IMR-90 (cell line): ENCODE results near the gene CBR1. TPM values are rescaled to one million over a fixed set of nuclear protein-coding genes. Genes with fewer than 3 reads are reported as not detected.

ENCODE experiments used
- ATAC-seq: fragments of 200-7000 bp; cut with Tn5 transposase; 2 replicates; pipeline ENCODE4 v1.9.1; 2020; ENCODE audit warnings: low read depth, mild to moderate bottlenecking, moderate library complexity
- BruUV-seq: library from RNA; stranded (reverse); fragments of 400-500 nt; replicated peaks from 2 replicates; lab custom pipeline; 2021; lab: Mats Ljungman, UMichigan
- CTCF ChIA-PET: fragments of 300-600 bp; formaldehyde crosslinking; extraction: SDS; loops from one replicate; lab custom pipeline; 2021; ENCODE audit warnings: antibody characterized with exemption; lab: Yijun Ruan, JAX
- POLR2A ChIA-PET: fragments of 300-600 bp; sonication (Branson Sonifier 250); formaldehyde crosslinking; loops from one replicate; lab custom pipeline; 2022; ENCODE audit warnings: antibody characterized with exemption; ENCODE audit not compliant: unreplicated experiment; lab: Charles Lee
- DNase-seq: peaks from one replicate; pipeline ENCODE4 v3.0.0; 2013
- H2AFZ ChIP-seq: replicated peaks from 2 replicates; pipeline ENCODE3; 2013; ENCODE audit warnings: low read length, mild to moderate bottlenecking; ENCODE audit not compliant: poor library complexity
- H2AK5ac ChIP-seq: 2 replicates; pipeline ENCODE4 v1.6.1; 2013; ENCODE audit warnings: low read depth, low read length, inconsistent platforms
- H2AK9ac ChIP-seq: replicated peaks from 2 replicates; pipeline ENCODE3; 2013; ENCODE audit warnings: mild to moderate bottlenecking, low read depth, low read length, moderate library complexity; ENCODE audit not compliant: poor library complexity
- H2BK120ac ChIP-seq: 2 replicates; pipeline ENCODE4 v1.6.1; 2013; ENCODE audit warnings: low read depth, low read length, inconsistent platforms
- H2BK15ac ChIP-seq: 3 replicates; pipeline ENCODE4 v1.6.1; 2013; ENCODE audit warnings: low read depth, low read length, inconsistent platforms
- H2BK20ac ChIP-seq: 2 replicates; pipeline ENCODE4 v1.6.1; 2013; ENCODE audit warnings: low read depth, mild to moderate bottlenecking, inconsistent platforms, low read length, moderate library complexity
- H2BK5ac ChIP-seq: 2 replicates; pipeline ENCODE4 v1.6.1; 2013; ENCODE audit warnings: mild to moderate bottlenecking, low read depth, low read length, inconsistent platforms; ENCODE audit not compliant: poor library complexity, severe bottlenecking
- H3K14ac ChIP-seq: replicated peaks from 2 replicates; pipeline ENCODE4 v1.6.1; 2013; ENCODE audit warnings: low read depth, low read length, inconsistent platforms
- H3K18ac ChIP-seq: 2 replicates; pipeline ENCODE4 v1.6.1; 2013; ENCODE audit warnings: low read depth, low read length, control low read depth
- H3K23ac ChIP-seq: 2 replicates; pipeline ENCODE4 v1.6.1; 2013; ENCODE audit warnings: low read depth, low read length, inconsistent platforms
- H3K27ac ChIP-seq: 2 replicates; pipeline ENCODE4 v1.5.1; 2013; ENCODE audit warnings: mild to moderate bottlenecking, control low read depth, low read length; ENCODE audit not compliant: insufficient read depth
- H3K27me3 ChIP-seq: 2 replicates; pipeline ENCODE4 v1.6.1; 2013; ENCODE audit warnings: low read length; ENCODE audit not compliant: control insufficient read depth, insufficient read depth
- H3K36me3 ChIP-seq: 2 replicates; pipeline ENCODE4 v1.6.1; 2013; ENCODE audit warnings: low read length, mixed read lengths; ENCODE audit not compliant: control insufficient read depth, insufficient read depth
- H3K4ac ChIP-seq: 2 replicates; pipeline ENCODE4 v1.6.1; 2013; ENCODE audit warnings: low read depth, low read length, inconsistent platforms
- H3K4me1 ChIP-seq: 2 replicates; pipeline ENCODE4 v1.6.1; 2013; ENCODE audit warnings: low read length, mixed read lengths; ENCODE audit not compliant: control insufficient read depth, insufficient read depth
- H3K4me2 ChIP-seq: 2 replicates; pipeline ENCODE4 v1.6.1; 2013; ENCODE audit warnings: low read depth, mild to moderate bottlenecking, control low read depth, low read length, moderate library complexity
- H3K4me3 ChIP-seq: 2 replicates; pipeline ENCODE4 v1.5.1; 2013; ENCODE audit warnings: low read depth, mild to moderate bottlenecking, control low read depth, low read length, moderate library complexity; ENCODE audit not compliant: insufficient read depth
- H3K56ac ChIP-seq: 2 replicates; pipeline ENCODE4 v1.6.1; 2013; ENCODE audit warnings: low read length, inconsistent platforms; ENCODE audit not compliant: insufficient read depth; ENCODE audit errors: extremely low read depth
- H3K79me1 ChIP-seq, 2 experiments: 2 replicates each; pipeline ENCODE4 v1.6.1; 2013; ENCODE audit warnings: low read length in 2 of 2, inconsistent platforms in 1 of 2, low read depth in 1 of 2
- H3K9ac ChIP-seq: 2 replicates; pipeline ENCODE4 v1.6.1; 2013; ENCODE audit warnings: low read depth, low read length, control low read depth
- H3K9me1 ChIP-seq: 2 replicates; pipeline ENCODE4 v1.6.1; 2013; ENCODE audit warnings: low read length, inconsistent platforms; ENCODE audit not compliant: insufficient read depth
- H3K9me3 ChIP-seq: 2 replicates; pipeline ENCODE4 v1.6.1; 2013; ENCODE audit warnings: low read length; ENCODE audit not compliant: control insufficient read depth, insufficient read depth
- H4K20me1 ChIP-seq: 2 replicates; pipeline ENCODE4 v1.6.1; 2013; ENCODE audit warnings: low read length, inconsistent platforms; ENCODE audit not compliant: insufficient read depth
- H4K5ac ChIP-seq: 2 replicates; pipeline ENCODE4 v1.6.1; 2013; ENCODE audit warnings: mild to moderate bottlenecking, low read depth, low read length, control low read depth
- H4K8ac ChIP-seq, 2 experiments: 2 replicates each; pipeline ENCODE4 v1.6.1; 2013; ENCODE audit warnings: low read depth in 2 of 2, low read length in 2 of 2, control low read depth in 1 of 2, inconsistent platforms in 1 of 2
- H4K91ac ChIP-seq: 2 replicates; pipeline ENCODE4 v1.6.1; 2013; ENCODE audit warnings: low read depth, low read length, inconsistent platforms; ENCODE audit not compliant: insufficient read depth
- BHLHE40 ChIP-seq: fragments of 150-350 bp; IDR thresholded peaks from 2 replicates; pipeline ENCODE4 v1.6.1; 2016; ENCODE audit warnings: mild to moderate bottlenecking, low read depth, low read length
- CEBPB ChIP-seq: IDR thresholded peaks from 2 replicates; pipeline ENCODE4 v1.6.1; 2012; ENCODE audit warnings: low read depth, low read length, improper control_type of control experiment
- CHD1 ChIP-seq: IDR thresholded peaks from 2 replicates; pipeline ENCODE4 v1.6.1; 2012; ENCODE audit warnings: low read depth, low read length, improper control_type of control experiment
- FOS ChIP-seq: fragments of 150-350 bp; IDR thresholded peaks from 2 replicates; pipeline ENCODE4 v1.6.1; 2016; ENCODE audit warnings: low read depth, low read length
- MAFK ChIP-seq: IDR thresholded peaks from 2 replicates; pipeline ENCODE4 v1.6.1; 2012; ENCODE audit warnings: low read depth, low read length, improper control_type of control experiment
- NFE2L2 ChIP-seq: fragments of 150-350 bp; IDR thresholded peaks from 2 replicates; pipeline ENCODE4 v1.6.1; 2016; ENCODE audit warnings: low read depth, mild to moderate bottlenecking, low read length
- RAD21 ChIP-seq: IDR thresholded peaks from 2 replicates; pipeline ENCODE4 v1.6.1; 2012; ENCODE audit warnings: low read length, improper control_type of control experiment
- RFX5 ChIP-seq: IDR thresholded peaks from 2 replicates; pipeline ENCODE4 v1.8.0; 2012; ENCODE audit warnings: low read depth, mild to moderate bottlenecking, low read length, moderate library complexity
- SMC3 ChIP-seq: fragments of 150-350 bp; IDR thresholded peaks from 2 replicates; pipeline ENCODE4 v1.6.1; 2016; ENCODE audit warnings: low read depth, mild to moderate bottlenecking, antibody characterized with exemption, low read length, moderate library complexity
- USF2 ChIP-seq: fragments of 150-350 bp; IDR thresholded peaks from 2 replicates; pipeline ENCODE4 v1.6.1; 2017; ENCODE audit warnings: mild to moderate bottlenecking, antibody characterized with exemption, low read length, low read depth
- WGBS, 2 experiments: methylation state at CpG; one replicate each; pipeline versions ENCODE4 v1.1.5 to v1.1.7; 2013; ENCODE audit warnings: missing lambda C conversion rate in 2 of 2; ENCODE audit not compliant: insufficient read length in 1 of 2; ENCODE audit errors: extremely low coverage in 2 of 2; 5-methylcytosine and 5-hydroxymethylcytosine counted together
- dilution Hi-C: fragments of 300-500 bp; cut with HindIII; formaldehyde crosslinking; loops from one replicate; pipeline ENCODE4 v1.14.3; 2018; ENCODE audit warnings: low sequenced_read_pairs; ENCODE audit not compliant: unreplicated experiment
- in situ Hi-C: fragments of 300-500 bp; cut with MboI; formaldehyde crosslinking; loops from 3 replicates; pipeline ENCODE4 v1.14.3; 2019; ENCODE audit warnings: low sequenced_read_pairs, inconsistent platforms, mixed read lengths
- intact Hi-C: fragments of 100-400 bp; cut with micrococcal nuclease; formaldehyde crosslinking; loops from 2 replicates; pipeline ENCODE4 v1.10.0; 2022
- polyA plus RNA-seq, 3 experiments: library from polyadenylated mRNA; depleted of rRNA; stranded (reverse); fragments of >200 nt; gene quantifications; 2 replicates each; pipeline ENCODE4 v1.2.3, GENCODE V29; 2012; ENCODE audit warnings: low replicate concordance in 1 of 3
- total RNA-seq: library from RNA; depleted of rRNA; stranded (reverse); fragments of >200 nt; gene quantifications from 2 replicates; pipeline ENCODE4 v1.2.3, GENCODE V29; 2012
- TF ChIP-seq, protein P1 (sequence below): fragments of 150-350 bp; IDR thresholded peaks from 2 replicates; pipeline ENCODE4 v1.6.1; 2016; ENCODE audit warnings: low read depth, mild to moderate bottlenecking, low read length, moderate library complexity, borderline replicate concordance

Gene CBR1
- total and polyA plus RNA-seq, 2 of the 4 experiments (the other 2 are of a cell fraction), result 122 to 222 TPM

GRCh38 chr21:36109868-36110267, 40.0 kb downstream of the CBR1 start:
- intact Hi-C loops (loop anchor here (5.0 to 10.0 kb wide), 2 partner anchors 165 to 268 kb away; no protein-coding TSS in a partner anchor), in situ Hi-C loops (no loop called here), dilution Hi-C loops (no loop called here)
- Histone ChIP-seq H3K27me3 (peaks cover 24% of the 10 kb centered on the region), H3K18ac (no peak overlapping the region), H3K14ac (no peak overlapping the region), H3K4me2 (no peak overlapping the region), H2BK15ac (no peak overlapping the region), H2BK5ac (no peak overlapping the region), H4K8ac (no peak overlapping the region), H2AK9ac (no peak overlapping the region), H2BK120ac (no peak overlapping the region), H4K20me1 (no peaks in the 10 kb centered on the region), H3K79me1 (no peaks in the 10 kb centered on the region), H3K9ac (no peak overlapping the region), H3K36me3 (no peaks in the 10 kb centered on the region), H3K4me3 (no peak overlapping the region), H3K9me1 (no peaks in the 10 kb centered on the region), H3K23ac (no peak overlapping the region), H3K4me1 (0 out of 2 replicates have a peak, but pooled peaks cover 2% of the 10 kb centered on the region), H3K56ac (no peak overlapping the region), H2BK20ac (no peak overlapping the region), H2AFZ (no peak overlapping the region), H2AK5ac (no peak overlapping the region), H3K4ac (no peak overlapping the region), H3K9me3 (no peaks in the 10 kb centered on the region; the same call in 1 of the 2 replicates), H4K5ac (no peak overlapping the region), H3K27ac (no peak overlapping the region), H4K91ac (no peak overlapping the region)
- CTCF ChIA-PET, result interaction anchor here (1.0 kb wide), 1 partner anchor 23 kb away, joined by 3 read pairs; no protein-coding TSS in a partner anchor
- WGBS, 2 experiments, result 100% methylated on average over 1 of the region's 10 CpGs; no CpG with 5 or more reads in 1 of the 2 experiments
- ATAC-seq (no peak), DNase-seq (no peak)
- no TSS peak for BruUV-seq
- POLR2A ChIA-PET, result no interaction called here
- TF ChIP-seq MAFK, result no peak
- TF ChIP-seq CHD1, result no peak
- TF ChIP-seq NFE2L2, result no peak
- TF ChIP-seq RAD21, result no peak
- no peak for TF ChIP-seq SMC3
- no peak for TF ChIP-seq FOS
- no peak for TF ChIP-seq BHLHE40
- TF ChIP-seq RFX5, result no peak
- no peak for TF ChIP-seq CEBPB
- TF ChIP-seq USF2, result no peak
- TF ChIP-seq, protein P1, sequence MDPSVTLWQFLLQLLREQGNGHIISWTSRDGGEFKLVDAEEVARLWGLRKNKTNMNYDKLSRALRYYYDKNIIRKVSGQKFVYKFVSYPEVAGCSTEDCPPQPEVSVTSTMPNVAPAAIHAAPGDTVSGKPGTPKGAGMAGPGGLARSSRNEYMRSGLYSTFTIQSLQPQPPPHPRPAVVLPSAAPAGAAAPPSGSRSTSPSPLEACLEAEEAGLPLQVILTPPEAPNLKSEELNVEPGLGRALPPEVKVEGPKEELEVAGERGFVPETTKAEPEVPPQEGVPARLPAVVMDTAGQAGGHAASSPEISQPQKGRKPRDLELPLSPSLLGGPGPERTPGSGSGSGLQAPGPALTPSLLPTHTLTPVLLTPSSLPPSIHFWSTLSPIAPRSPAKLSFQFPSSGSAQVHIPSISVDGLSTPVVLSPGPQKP, result no peak
